Skeletal muscle cell (primary cell): ENCODE results near the gene PCDHGA6.
A peak's percentile ranks its signal among the peaks of the same experiment; 100 is the strongest.
"Not testable (repeated sequence)": the region's sequence is repeated elsewhere in the genome, so short reads cannot be mapped to it uniquely, and the experiment has no call there.

Source experiments
- DNase-seq: peaks from one replicate; pipeline ENCODE4 v3.0.0-alpha.2; 2010; ENCODE audit warnings: low read depth
- H3K4me3 ChIP-seq: 2 replicates; pipeline ENCODE4 v1.5.1; 2011; ENCODE audit warnings: low read depth, mild to moderate bottlenecking, control low read depth, low read length, moderate library complexity

Gene PCDHGA6

GRCh38 chr5:141414548-141415274 lies 41.0 kb downstream of the PCDHGA6 start:
- not testable (repeated sequence) for H3K4me3 ChIP-seq, DNase-seq

GRCh38 chr5:141415275-141415618 lies 41.6 kb downstream of the PCDHGA6 start:
- not testable (repeated sequence) for H3K4me3 ChIP-seq, DNase-seq

GRCh38 chr5:141417494-141418172 lies 43.9 kb downstream of the PCDHGA6 start, which contains the start of gene PCDHGB7:
Gene PCDHGB7 (plus strand): TSS chr5:141417677. CDS start chr5:141417860, 183 bp downstream.
- peak within 1 kb of the TSS; percentile 48 for H3K4me3 ChIP-seq
- peak; percentile 57 for DNase-seq

GRCh38 chr5:141419074-141419880 lies 45.6 kb downstream of the PCDHGA6 start:
- no peak overlapping the region for H3K4me3 ChIP-seq
- DNase-seq, result no peak

- peak; percentile 36 for DNase-seq
- H3K4me3 ChIP-seq, result peak within 1 kb of the TSS; percentile 60
These were observed 47.3 kb downstream of the PCDHGA6 start, which contains the start of gene PCDHGA11 for GRCh38 chr5:141420855-141421488. Gene PCDHGA11 (plus strand): TSS chr5:141421051. CDS start chr5:141421228, 177 bp downstream.

- DNase-seq, result no peak
- peak overlapping the region; percentile 60 for H3K4me3 ChIP-seq
These were observed 47.8 kb downstream of the PCDHGA6 start for GRCh38 chr5:141421489-141421855.

GRCh38 chr5:141422742-141423291 lies 49.1 kb downstream of the PCDHGA6 start:
- DNase-seq, result no peak
- no peak overlapping the region for H3K4me3 ChIP-seq

- H3K4me3 ChIP-seq, result no peak overlapping the region
These were observed 54.2 kb downstream of the PCDHGA6 start for GRCh38 chr5:141427783-141428426.

More at GRCh38 chr5:141427783-141428426, 54.2 kb downstream of the PCDHGA6 start:
- DNase-seq, result no peak
